Measurements from ENCODE around the gene ACACA.
"Not testable (repeated sequence)": the region's sequence is repeated elsewhere in the genome, so short reads cannot be mapped to it uniquely, and the experiment has no call there.

ACACA gene

DNA sequence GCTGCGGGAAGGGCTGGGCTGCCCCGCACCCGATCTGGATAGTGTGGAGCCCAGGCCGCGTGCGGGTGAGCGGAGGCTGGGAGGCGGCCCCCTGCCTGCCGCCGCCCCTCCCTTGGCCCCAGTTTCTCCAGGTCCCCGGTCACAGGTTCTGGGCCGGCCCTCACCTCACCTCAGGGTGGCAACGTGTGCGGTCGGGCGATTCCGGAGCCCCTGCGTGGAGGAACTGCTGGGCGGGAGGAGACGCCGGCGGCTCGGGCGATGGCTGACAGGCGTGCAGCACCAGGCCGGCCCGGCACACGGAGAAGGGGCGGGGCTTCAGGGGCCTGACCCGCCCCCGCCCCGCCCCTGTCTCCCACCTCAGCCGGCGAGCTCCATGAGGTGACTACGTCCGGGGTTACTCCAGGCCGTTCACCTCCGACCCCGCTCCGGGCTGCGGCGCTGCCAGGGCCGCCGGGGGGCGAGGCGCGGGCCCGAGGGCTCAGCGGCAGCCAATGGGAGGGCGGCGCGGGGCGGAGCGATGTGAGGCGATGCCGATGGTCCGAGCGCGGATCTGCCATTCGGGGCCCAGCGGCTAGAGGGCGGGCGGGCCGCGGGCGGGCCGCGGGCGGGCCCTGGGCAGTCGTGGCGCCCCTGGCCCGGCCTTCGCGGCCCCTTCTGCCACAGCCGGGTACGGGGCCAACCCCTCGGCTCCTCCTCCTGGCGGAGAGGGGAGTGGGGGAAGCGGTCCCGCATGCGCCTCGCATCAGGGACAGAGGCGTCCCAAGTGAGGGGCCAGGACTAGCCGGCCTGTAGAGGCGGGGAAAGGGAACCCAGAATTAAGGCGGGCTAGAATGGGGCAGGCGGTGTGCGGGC lies 47.6 kb downstream of the ACACA start:
- Mint-ChIP-seq H3K4me3 (peak overlapping the region; percentile 83), H3K36me3 (ENCODE audit: insufficient read depth) (peaks cover 3% of the 10 kb centered on the region), H3K4me1 (peaks cover 19% of the 10 kb centered on the region), H3K27ac (ENCODE audit: low read depth) (peak overlapping the region; percentile 90), H3K9me3 (no peaks in the 10 kb centered on the region), H3K27me3 (no peaks in the 10 kb centered on the region)
- peak; percentile 96 for ATAC-seq (replicated peaks; ENCODE audit: extremely low read depth, poor library complexity, severe bottlenecking)
- peak; percentile 81 to 88 for DNase-seq (ENCODE audit: low spot score in 2 of 2)

GRCh38 chr17:37358098-37358829 lies 48.4 kb downstream of the ACACA start:
- Mint-ChIP-seq H3K4me1 (peaks cover 19% of the 10 kb centered on the region), H3K9me3 (no peaks in the 10 kb centered on the region), H3K27ac (ENCODE audit: low read depth) (peak overlapping the region; percentile 90), H3K27me3 (no peaks in the 10 kb centered on the region), H3K4me3 (peak overlapping the region; percentile 83), H3K36me3 (ENCODE audit: insufficient read depth) (peaks cover 4% of the 10 kb centered on the region)
- ATAC-seq (replicated peaks; ENCODE audit: extremely low read depth, poor library complexity, severe bottlenecking) = no peak
- no peak for DNase-seq (ENCODE audit: low spot score in 2 of 2)

DNA sequence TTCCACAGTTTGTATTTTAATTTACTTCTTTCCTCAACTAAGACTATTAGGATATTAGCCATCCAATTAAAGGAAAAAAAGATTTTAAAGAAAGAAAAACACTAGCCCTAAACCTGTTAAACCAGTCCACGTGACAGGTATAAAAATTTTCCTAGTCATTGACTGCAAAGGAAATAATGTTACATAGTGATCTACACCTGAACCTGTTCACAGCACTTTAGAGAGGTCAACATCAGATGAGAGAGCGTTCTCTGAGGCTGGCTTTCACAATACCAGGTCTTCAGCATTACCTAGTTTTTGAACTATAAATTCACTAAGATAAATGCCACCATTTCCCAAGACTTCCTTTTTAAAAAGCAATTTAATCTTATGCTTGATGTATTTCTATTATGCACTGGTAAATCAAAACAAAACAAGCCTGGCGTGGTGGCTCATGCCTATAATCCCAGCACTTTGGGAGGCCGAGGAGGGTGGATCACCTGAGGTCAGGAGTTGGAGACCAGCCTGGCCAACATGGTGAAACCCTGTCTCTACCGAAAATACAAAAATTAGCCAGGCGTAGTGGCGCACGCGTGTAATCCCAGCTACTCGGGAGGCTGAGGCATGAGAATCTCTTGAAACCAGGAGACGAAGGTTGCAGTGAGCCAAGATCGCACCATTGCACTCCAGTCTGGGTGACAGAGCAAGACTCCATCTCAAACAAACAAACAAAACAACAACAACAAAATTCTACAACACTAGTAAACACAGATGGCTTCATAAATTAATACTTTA lies 49.7 kb downstream of the ACACA start:
- H3K27ac Mint-ChIP-seq (ENCODE audit: low read depth) = peak overlapping the region; percentile 90
- peaks cover 19% of the 10 kb centered on the region for H3K4me1 Mint-ChIP-seq
- ATAC-seq (replicated peaks; ENCODE audit: extremely low read depth, poor library complexity, severe bottlenecking); DNase-seq (ENCODE audit: low spot score in 2 of 2); H3K27me3 Mint-ChIP-seq; H3K9me3 Mint-ChIP-seq; H3K36me3 Mint-ChIP-seq (ENCODE audit: insufficient read depth): not testable (repeated sequence)
- peak overlapping the region; percentile 83 for H3K4me3 Mint-ChIP-seq

- not testable (repeated sequence) for H3K36me3 Mint-ChIP-seq (ENCODE audit: insufficient read depth); ATAC-seq (replicated peaks; ENCODE audit: extremely low read depth, poor library complexity, severe bottlenecking); H3K27me3 Mint-ChIP-seq; H3K4me3 Mint-ChIP-seq; H3K27ac Mint-ChIP-seq (ENCODE audit: low read depth); H3K9me3 Mint-ChIP-seq; H3K4me1 Mint-ChIP-seq; DNase-seq (ENCODE audit: low spot score in 2 of 2)
Measured at GRCh38 chr17:37346863-37347402, 59.7 kb downstream of the ACACA start.

- H3K9me3 Mint-ChIP-seq = no peaks in the 10 kb centered on the region
- H3K4me3 Mint-ChIP-seq = no peak overlapping the region
- no peak overlapping the region for H3K27ac Mint-ChIP-seq (ENCODE audit: low read depth)
Measured at GRCh38 chr17:37344519-37344918, 62.1 kb downstream of the ACACA start.

DNA sequence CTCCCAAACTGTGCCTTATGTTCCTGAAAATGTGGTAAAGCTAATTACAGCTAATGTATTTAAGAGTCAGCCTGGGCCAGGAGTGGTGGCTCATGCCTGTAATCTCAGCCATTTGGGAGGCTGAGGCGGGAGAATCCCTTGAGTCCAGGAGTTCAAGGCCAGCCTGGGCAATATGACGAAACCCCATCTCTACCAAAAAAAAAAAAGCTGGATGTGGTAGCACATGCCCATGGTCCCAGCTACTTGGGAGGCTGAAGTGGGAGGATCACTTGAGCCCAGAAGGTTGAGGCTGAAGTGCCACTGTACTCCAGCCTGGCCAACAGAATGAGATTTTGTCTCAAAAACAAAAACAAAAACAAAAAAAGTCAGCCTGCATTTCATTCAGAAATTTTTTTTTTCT lies 64.0 kb downstream of the ACACA start:
- ATAC-seq (replicated peaks; ENCODE audit: extremely low read depth, poor library complexity, severe bottlenecking) = no peak
- Mint-ChIP-seq H3K4me1 (no peaks in the 10 kb centered on the region), H3K27me3 (no peaks in the 10 kb centered on the region), H3K27ac (ENCODE audit: low read depth) (no peak overlapping the region), H3K36me3 (ENCODE audit: insufficient read depth) (peaks cover 9% of the 10 kb centered on the region), H3K9me3 (no peaks in the 10 kb centered on the region), H3K4me3 (no peak overlapping the region)
- DNase-seq (ENCODE audit: low spot score in 2 of 2) = no peak

More at GRCh38 chr17:37344519-37344918, 62.1 kb downstream of the ACACA start:
- no peaks in the 10 kb centered on the region for H3K27me3 Mint-ChIP-seq
- DNase-seq (ENCODE audit: low spot score in 2 of 2) (no peak), ATAC-seq (replicated peaks; ENCODE audit: extremely low read depth, poor library complexity, severe bottlenecking) (no peak)
- H3K4me1 Mint-ChIP-seq = no peaks in the 10 kb centered on the region
- peaks cover 7% of the 10 kb centered on the region for H3K36me3 Mint-ChIP-seq (ENCODE audit: insufficient read depth)

GRCh38 chr17:37340804-37341203 lies 65.8 kb downstream of the ACACA start:
- Mint-ChIP-seq H3K27ac (ENCODE audit: low read depth) (no peak overlapping the region), H3K4me1 (no peaks in the 10 kb centered on the region), H3K27me3 (no peaks in the 10 kb centered on the region), H3K9me3 (no peaks in the 10 kb centered on the region), H3K36me3 (ENCODE audit: insufficient read depth) (peaks cover 7% of the 10 kb centered on the region), H3K4me3 (no peak overlapping the region)
- no peak for ATAC-seq (replicated peaks; ENCODE audit: extremely low read depth, poor library complexity, severe bottlenecking)
- no peak for DNase-seq (ENCODE audit: low spot score in 2 of 2)

DNA sequence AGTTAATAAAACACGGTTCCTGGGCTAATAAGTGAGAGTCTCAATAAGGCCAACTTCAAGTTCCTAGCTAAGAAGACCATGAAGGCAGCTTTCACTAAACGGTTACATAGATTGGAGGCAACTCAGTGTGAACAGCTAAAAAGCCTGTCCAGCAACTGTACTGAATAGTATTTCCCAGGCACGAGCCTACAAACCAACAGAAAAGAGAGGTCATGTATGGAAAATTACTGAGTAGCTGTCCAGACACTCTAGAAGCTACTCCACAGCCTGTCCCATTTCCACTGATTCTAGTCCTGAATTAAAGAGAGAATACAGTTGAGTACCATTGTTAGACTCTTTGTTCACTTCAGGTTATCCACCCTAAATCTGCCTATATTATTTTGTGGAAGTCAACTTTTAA lies 67.3 kb downstream of the ACACA start:
- no peak overlapping the region for H3K27ac Mint-ChIP-seq (ENCODE audit: low read depth)
- DNase-seq (ENCODE audit: low spot score in 2 of 2) = no peak
- no peaks in the 10 kb centered on the region for H3K9me3 Mint-ChIP-seq
- no peaks in the 10 kb centered on the region for H3K4me1 Mint-ChIP-seq
- no peak overlapping the region for H3K4me3 Mint-ChIP-seq
- H3K36me3 Mint-ChIP-seq (ENCODE audit: insufficient read depth) = peaks cover 5% of the 10 kb centered on the region
- ATAC-seq (replicated peaks; ENCODE audit: extremely low read depth, poor library complexity, severe bottlenecking) = no peak
- H3K27me3 Mint-ChIP-seq = no peaks in the 10 kb centered on the region

DNA sequence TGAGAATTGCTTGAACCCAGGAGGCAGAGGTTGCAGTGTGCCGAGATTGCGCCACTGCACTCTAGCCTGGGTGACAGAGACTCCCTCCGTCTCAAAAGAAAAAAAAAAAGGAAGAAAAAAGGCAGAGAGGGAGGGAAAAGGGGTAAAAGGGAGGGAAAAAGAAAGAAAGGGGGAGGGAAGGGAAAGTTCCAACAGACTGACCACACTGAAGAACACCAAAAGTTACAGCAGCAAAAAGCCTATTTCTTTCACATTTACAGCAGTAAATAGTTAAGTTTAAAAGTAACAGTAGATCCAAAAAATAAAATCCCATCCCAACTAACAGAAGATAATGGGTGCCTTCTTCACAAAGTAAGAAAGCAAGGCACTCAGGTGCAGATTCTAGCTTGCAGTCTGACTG lies 67.8 kb downstream of the ACACA start:
- Mint-ChIP-seq H3K27ac (ENCODE audit: low read depth) (no peak overlapping the region), H3K36me3 (ENCODE audit: insufficient read depth) (peaks cover 5% of the 10 kb centered on the region), H3K4me1 (no peaks in the 10 kb centered on the region), H3K27me3 (no peaks in the 10 kb centered on the region), H3K4me3 (no peak overlapping the region), H3K9me3 (no peaks in the 10 kb centered on the region)
- ATAC-seq (replicated peaks; ENCODE audit: extremely low read depth, poor library complexity, severe bottlenecking) = no peak
- no peak for DNase-seq (ENCODE audit: low spot score in 2 of 2)

- Mint-ChIP-seq H3K27me3 (no peaks in the 10 kb centered on the region), H3K9me3 (no peaks in the 10 kb centered on the region), H3K4me3 (no peak overlapping the region), H3K36me3 (ENCODE audit: insufficient read depth) (peaks cover 13% of the 10 kb centered on the region), H3K27ac (ENCODE audit: low read depth) (no peak overlapping the region), H3K4me1 (no peaks in the 10 kb centered on the region)
- no peak for DNase-seq (ENCODE audit: low spot score in 2 of 2)
- no peak for ATAC-seq (replicated peaks; ENCODE audit: extremely low read depth, poor library complexity, severe bottlenecking)
Measured at GRCh38 chr17:37327341-37328090, 79.1 kb downstream of the ACACA start.

DNA sequence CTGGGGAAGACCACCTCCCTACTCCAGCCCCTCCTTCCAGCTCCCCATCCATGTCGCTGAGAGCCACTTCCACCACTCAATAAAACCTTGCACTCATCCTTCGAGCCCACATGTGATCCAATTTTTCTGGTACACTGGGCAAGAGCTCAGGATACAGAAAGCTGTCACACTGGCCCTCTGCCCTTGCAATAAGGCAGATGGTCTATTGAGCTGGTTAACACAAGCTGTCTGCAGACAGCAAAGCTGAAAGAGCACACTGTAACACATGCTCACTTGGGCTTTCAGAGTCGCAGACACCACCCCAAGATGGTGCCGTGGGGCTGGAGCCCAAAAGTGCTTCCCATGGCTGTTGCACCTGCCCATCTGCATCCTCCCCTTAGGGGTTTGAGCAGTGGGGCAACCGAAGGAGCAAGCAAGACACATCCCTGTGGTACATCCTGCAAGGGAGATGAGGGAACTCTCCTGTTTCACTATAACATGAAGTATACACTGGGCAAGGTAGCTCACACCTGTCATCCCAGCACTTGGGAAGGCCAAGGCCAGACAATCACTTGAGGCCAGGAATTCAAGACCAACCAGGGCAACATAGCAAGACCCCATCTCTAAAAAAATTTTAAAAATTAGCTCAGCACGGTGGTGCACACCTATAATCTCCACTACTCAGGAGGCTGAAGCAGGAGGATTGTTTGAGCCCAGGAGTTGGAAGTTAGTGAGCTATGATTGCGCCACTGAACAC lies 83.6 kb downstream of the ACACA start:
- ATAC-seq (replicated peaks; ENCODE audit: extremely low read depth, poor library complexity, severe bottlenecking) = no peak
- Mint-ChIP-seq H3K9me3 (no peaks in the 10 kb centered on the region), H3K27me3 (no peaks in the 10 kb centered on the region)

More for the DNA sequence above, 83.6 kb downstream of the ACACA start:
- peaks cover 10% of the 10 kb centered on the region for H3K36me3 Mint-ChIP-seq (ENCODE audit: insufficient read depth)
- H3K4me3 Mint-ChIP-seq = no peak overlapping the region
- H3K4me1 Mint-ChIP-seq = no peaks in the 10 kb centered on the region
- no peak overlapping the region for H3K27ac Mint-ChIP-seq (ENCODE audit: low read depth)
- no peak for DNase-seq (ENCODE audit: low spot score in 2 of 2)

All from central memory CD8-positive, alpha-beta T cell (primary cell).